Liver (tissue), 9 donors: Measurements from ENCODE around the gene GAMT. TPM values are rescaled to one million over a fixed set of nuclear protein-coding genes. Genes with fewer than 3 reads are reported as not detected.
A peak's percentile ranks its signal among the peaks of the same experiment; 100 is the strongest.

Source experiments
- DNase-seq: peaks from one replicate; pipeline ENCODE4 v3.0.0-alpha.2; 2017; ENCODE audit warnings: low spot score
- H3K27ac ChIP-seq, 2 donors: one replicate each; pipeline ENCODE4 v1.7.0; 2013; ENCODE audit warnings: inconsistent platforms in 2 of 2, low read length in 2 of 2, control low read depth in 1 of 2, low read depth in 1 of 2, mild to moderate bottlenecking in 1 of 2
- H3K27me3 ChIP-seq, 4 donors: one replicate each; pipeline versions ENCODE4 v1.6.1 to v1.7.0; 2013; ENCODE audit warnings: low read length in 3 of 4, inconsistent platforms in 1 of 4, mild to moderate bottlenecking in 1 of 4, moderate library complexity in 1 of 4; ENCODE audit not compliant: control insufficient read depth in 4 of 4, insufficient read depth in 4 of 4
- H3K36me3 ChIP-seq, 4 donors: one replicate each; pipeline versions ENCODE4 v1.6.1 to v1.7.0; 2013; ENCODE audit warnings: low read length in 3 of 4, mild to moderate bottlenecking in 3 of 4, low read depth in 1 of 4, moderate library complexity in 1 of 4; ENCODE audit not compliant: control insufficient read depth in 4 of 4, insufficient read depth in 3 of 4
- H3K4me1 ChIP-seq, 4 donors: one replicate each; pipeline versions ENCODE4 v1.6.1 to v1.7.0; 2013; ENCODE audit warnings: low read length in 3 of 4, mild to moderate bottlenecking in 3 of 4, moderate library complexity in 1 of 4; ENCODE audit not compliant: control insufficient read depth in 4 of 4, insufficient read depth in 4 of 4
- H3K4me3 ChIP-seq, 3 donors: one replicate each; pipeline versions ENCODE4 v1.6.1 to v1.7.0; 2013; ENCODE audit warnings: low read length in 3 of 3, control low read depth in 1 of 3, low read depth in 1 of 3, mild to moderate bottlenecking in 1 of 3
- H3K9ac ChIP-seq, 2 donors: one replicate each; pipeline ENCODE4 v1.7.0; 2013; ENCODE audit warnings: low read length in 2 of 2, mild to moderate bottlenecking in 2 of 2, moderate library complexity in 2 of 2, control low read depth in 1 of 2, low read depth in 1 of 2
- H3K9me3 ChIP-seq, 4 donors: one replicate each; pipeline versions ENCODE4 v1.6.1 to v1.7.0; 2013; ENCODE audit warnings: low read length in 3 of 4; ENCODE audit not compliant: control insufficient read depth in 4 of 4
- EGR1 ChIP-seq, 2 donors: IDR thresholded peaks; 2 replicates each; pipeline ENCODE4 v1.6.1; 2016 to 2018; ENCODE audit warnings: antibody characterized with exemption in 2 of 2, low read depth in 2 of 2
- FOXA2 ChIP-seq: IDR thresholded peaks from 2 replicates; pipeline ENCODE4 v1.6.1; 2016; ENCODE audit warnings: antibody characterized with exemption
- GABPA ChIP-seq, 2 donors: IDR thresholded peaks in 1 of 2; conservative IDR thresholded peaks in 1 of 2; 2 replicates each; pipeline ENCODE4 v1.6.1; 2016; ENCODE audit warnings: antibody characterized with exemption in 2 of 2, mild to moderate bottlenecking in 1 of 2, moderate library complexity in 1 of 2
- HNF4A ChIP-seq, 2 donors: conservative IDR thresholded peaks; 2 replicates each; pipeline ENCODE4 v1.6.1; 2016; ENCODE audit warnings: antibody characterized with exemption in 2 of 2, mild to moderate bottlenecking in 2 of 2
- NR2F2 ChIP-seq: IDR thresholded peaks from 2 replicates; pipeline ENCODE4 v1.6.1; 2016; ENCODE audit warnings: antibody characterized with exemption
- RAD21 ChIP-seq, 2 donors: IDR thresholded peaks; 2 replicates each; pipeline ENCODE4 v1.6.1; 2016; ENCODE audit warnings: antibody characterized with exemption in 2 of 2, mild to moderate bottlenecking in 2 of 2
- SP1 ChIP-seq: IDR thresholded peaks from 2 replicates; pipeline ENCODE4 v1.6.1; 2018; ENCODE audit warnings: antibody characterized with exemption, mild to moderate bottlenecking
- TAF1 ChIP-seq: conservative IDR thresholded peaks from 2 replicates; pipeline ENCODE4 v1.6.1; 2016; ENCODE audit warnings: antibody characterized with exemption, mild to moderate bottlenecking
- YY1 ChIP-seq: IDR thresholded peaks from 2 replicates; pipeline ENCODE4 v1.6.1; 2016; ENCODE audit warnings: antibody characterized with exemption, mild to moderate bottlenecking
- WGBS: extraction: QIAGEN DNeasy Blood & Tissue Kit; methylation state at CpG from one replicate; pipeline ENCODE4 v1.1.7; 2013; 5-methylcytosine and 5-hydroxymethylcytosine counted together
- polyA plus RNA-seq, 2 donors: library from polyadenylated mRNA; stranded (reverse) in 1 of 2; unstranded in 1 of 2; fragments of 200-250 nt in 1 of 2; fragments of >200 nt in 1 of 2; fragmentation: Nextera tagmentation in 1 of 2; extraction: Ambion mirVana in 1 of 2; gene quantifications; one replicate each; pipeline versions ENCODE4 v1.2.1 to v1.2.3, GENCODE V29; 2013 to 2015
- total RNA-seq, 2 donors: library from RNA; depleted of rRNA; stranded (reverse); fragments of >200 nt; gene quantifications; one replicate each; pipeline ENCODE4 v1.2.3, GENCODE V29; 2014
- TF ChIP-seq, protein P1 (sequence below): IDR thresholded peaks from 2 replicates; pipeline ENCODE4 v1.6.1; 2016; ENCODE audit warnings: antibody characterized with exemption
- TF ChIP-seq, protein P2 (sequence below): fragments of 150-350 bp; IDR thresholded peaks from 2 replicates; pipeline ENCODE4 v1.5.1; 2017; ENCODE audit warnings: improper control_type of control experiment, low read depth, low read length; ENCODE audit not compliant: missing input control
- TF ChIP-seq, protein P3 (sequence below): IDR thresholded peaks from 2 replicates; pipeline ENCODE4 v1.6.1; 2016; ENCODE audit warnings: antibody characterized with exemption
- TF ChIP-seq, protein P4 (sequence below): IDR thresholded peaks from 2 replicates; pipeline ENCODE4 v1.6.1; 2016; ENCODE audit warnings: antibody characterized with exemption, mild to moderate bottlenecking
- donor health status: healthy.
- donor health status: healthy.
- donor health status: healthy.
- donor health status: healthy.
- donor health status: healthy.

GAMT gene
- total and polyA plus RNA-seq, 4 donors = 76.2 to 394 (median 274) TPM

DNA sequence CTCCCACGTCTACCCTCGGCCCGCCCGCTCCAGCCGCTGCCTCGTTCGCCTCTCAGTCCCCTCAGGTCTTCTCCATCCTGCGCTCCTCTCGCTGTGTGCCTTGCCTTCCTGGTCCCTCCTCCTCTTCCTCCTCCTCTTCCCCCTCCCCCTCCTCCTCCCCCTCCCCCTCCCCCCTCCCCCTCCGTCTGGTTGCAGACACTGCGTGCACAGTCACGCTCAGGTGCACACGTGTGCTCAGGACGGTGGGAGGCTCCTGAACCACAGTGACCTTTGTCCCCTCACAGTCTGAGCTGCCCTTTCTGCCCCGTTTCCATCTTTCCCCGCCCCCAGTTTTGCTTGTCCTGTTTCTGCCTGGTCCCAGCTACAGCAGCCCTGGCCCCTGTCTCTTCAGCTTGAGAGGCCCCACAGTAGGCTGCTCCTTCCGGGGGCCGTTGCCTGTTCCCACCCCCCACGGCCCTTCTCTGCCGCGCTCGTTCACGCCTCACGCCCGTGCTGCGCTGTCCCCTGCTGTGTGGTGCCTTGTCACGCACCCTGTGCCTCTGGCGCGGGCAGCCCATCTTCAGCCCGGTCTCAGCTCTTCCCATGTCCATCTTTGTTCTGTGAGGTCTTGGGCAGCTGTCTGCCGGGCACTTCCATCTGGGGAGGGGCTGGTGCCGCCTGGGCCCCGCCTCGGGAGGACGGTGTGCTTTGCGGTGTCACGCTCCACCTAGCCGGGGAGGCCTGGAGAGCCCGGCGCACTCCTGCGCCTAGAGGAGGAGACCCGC is 23.0 kb upstream of the GAMT start (continued):
- no peak for TF ChIP-seq GABPA (IDR thresholded peaks at IDR 0.05 in 1 of 2, conservative IDR thresholded peaks at IDR 0.05 in 1 of 2)
- TF ChIP-seq TAF1 = no peak
- TF ChIP-seq, protein P1, sequence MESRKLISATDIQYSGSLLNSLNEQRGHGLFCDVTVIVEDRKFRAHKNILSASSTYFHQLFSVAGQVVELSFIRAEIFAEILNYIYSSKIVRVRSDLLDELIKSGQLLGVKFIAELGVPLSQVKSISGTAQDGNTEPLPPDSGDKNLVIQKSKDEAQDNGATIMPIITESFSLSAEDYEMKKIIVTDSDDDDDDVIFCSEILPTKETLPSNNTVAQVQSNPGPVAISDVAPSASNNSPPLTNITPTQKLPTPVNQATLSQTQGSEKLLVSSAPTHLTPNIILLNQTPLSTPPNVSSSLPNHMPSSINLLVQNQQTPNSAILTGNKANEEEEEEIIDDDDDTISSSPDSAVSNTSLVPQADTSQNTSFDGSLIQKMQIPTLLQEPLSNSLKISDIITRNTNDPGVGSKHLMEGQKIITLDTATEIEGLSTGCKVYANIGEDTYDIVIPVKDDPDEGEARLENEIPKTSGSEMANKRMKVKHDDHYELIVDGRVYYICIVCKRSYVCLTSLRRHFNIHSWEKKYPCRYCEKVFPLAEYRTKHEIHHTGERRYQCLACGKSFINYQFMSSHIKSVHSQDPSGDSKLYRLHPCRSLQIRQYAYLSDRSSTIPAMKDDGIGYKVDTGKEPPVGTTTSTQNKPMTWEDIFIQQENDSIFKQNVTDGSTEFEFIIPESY = no peak
- TF ChIP-seq YY1 = peak; percentile 49
- no peak for TF ChIP-seq EGR1 (IDR thresholded peaks at IDR 0.05; ENCODE audit: low read depth in 2 of 2)
- peak; percentile 11 for TF ChIP-seq NR2F2
- no peak for TF ChIP-seq RAD21 (IDR thresholded peaks at IDR 0.05)

DNA sequence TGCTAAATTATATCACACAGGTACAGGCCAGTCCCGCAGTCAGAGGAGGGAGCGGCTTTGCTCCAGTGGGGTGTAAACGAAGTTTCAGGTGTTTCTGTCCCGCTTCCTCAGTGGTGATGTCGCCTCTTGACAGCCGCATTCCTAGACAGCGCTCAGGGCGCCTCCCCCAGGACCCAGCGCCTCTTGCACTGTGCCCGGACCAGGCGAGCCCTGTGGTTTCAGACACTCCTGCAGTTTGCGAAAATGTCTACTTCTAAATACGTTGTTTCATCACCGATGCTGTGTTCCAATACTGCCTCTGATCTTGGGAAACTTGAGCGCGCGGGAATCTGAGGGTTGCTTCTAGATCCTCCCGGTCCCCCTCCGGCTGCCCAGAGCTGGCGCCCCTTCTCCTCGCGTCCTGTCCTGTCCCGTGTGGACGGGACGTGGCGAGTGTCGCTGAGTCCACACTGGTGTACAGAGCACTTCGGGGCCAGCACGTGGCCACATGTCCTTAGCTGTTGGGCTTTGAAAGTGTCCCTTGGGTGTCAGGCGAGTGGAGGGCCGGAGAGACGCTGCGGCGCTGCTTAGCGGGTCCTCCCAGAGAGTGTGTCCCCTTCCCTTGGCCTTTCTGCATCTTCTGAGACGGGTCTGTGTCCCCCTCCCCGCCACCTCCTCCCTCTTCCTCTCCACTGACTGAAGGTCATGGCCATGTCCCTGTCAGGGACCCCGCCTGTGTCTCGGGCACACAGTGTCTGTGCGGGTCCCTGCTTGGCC is 22.3 kb upstream of the GAMT start:
- 89% methylated on average over 40 of the region's 40 CpGs for WGBS
- H3K27ac ChIP-seq = peak overlapping the region; percentile 28 to 66
- no peak overlapping the region for H3K9ac ChIP-seq
- no peak for DNase-seq
- peaks cover 7 to 45% (median 25%) of the 10 kb centered on the region in 4 donors for H3K4me1 ChIP-seq
- no peaks in the 10 kb centered on the region for H3K9me3 ChIP-seq
- H3K27me3 ChIP-seq = no peaks in the 10 kb centered on the region
- peaks cover 16 to 40% (median 31%) of the 10 kb centered on the region in 4 donors for H3K36me3 ChIP-seq
- H3K4me3 ChIP-seq = no peak overlapping the region
- TF ChIP-seq, protein P2, sequence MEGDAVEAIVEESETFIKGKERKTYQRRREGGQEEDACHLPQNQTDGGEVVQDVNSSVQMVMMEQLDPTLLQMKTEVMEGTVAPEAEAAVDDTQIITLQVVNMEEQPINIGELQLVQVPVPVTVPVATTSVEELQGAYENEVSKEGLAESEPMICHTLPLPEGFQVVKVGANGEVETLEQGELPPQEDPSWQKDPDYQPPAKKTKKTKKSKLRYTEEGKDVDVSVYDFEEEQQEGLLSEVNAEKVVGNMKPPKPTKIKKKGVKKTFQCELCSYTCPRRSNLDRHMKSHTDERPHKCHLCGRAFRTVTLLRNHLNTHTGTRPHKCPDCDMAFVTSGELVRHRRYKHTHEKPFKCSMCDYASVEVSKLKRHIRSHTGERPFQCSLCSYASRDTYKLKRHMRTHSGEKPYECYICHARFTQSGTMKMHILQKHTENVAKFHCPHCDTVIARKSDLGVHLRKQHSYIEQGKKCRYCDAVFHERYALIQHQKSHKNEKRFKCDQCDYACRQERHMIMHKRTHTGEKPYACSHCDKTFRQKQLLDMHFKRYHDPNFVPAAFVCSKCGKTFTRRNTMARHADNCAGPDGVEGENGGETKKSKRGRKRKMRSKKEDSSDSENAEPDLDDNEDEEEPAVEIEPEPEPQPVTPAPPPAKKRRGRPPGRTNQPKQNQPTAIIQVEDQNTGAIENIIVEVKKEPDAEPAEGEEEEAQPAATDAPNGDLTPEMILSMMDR = no peak
- no peak for TF ChIP-seq GABPA (IDR thresholded peaks at IDR 0.05 in 1 of 2, conservative IDR thresholded peaks at IDR 0.05 in 1 of 2)
- TF ChIP-seq RAD21 (IDR thresholded peaks at IDR 0.05) = no peak
- no peak for TF ChIP-seq FOXA2
- TF ChIP-seq, protein P3, sequence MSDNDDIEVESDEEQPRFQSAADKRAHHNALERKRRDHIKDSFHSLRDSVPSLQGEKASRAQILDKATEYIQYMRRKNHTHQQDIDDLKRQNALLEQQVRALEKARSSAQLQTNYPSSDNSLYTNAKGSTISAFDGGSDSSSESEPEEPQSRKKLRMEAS = no peak
- no peak for TF ChIP-seq TAF1
- TF ChIP-seq HNF4A (conservative IDR thresholded peaks at IDR 0.05) = peak in 1 of 2 donors; percentile 11

DNA sequence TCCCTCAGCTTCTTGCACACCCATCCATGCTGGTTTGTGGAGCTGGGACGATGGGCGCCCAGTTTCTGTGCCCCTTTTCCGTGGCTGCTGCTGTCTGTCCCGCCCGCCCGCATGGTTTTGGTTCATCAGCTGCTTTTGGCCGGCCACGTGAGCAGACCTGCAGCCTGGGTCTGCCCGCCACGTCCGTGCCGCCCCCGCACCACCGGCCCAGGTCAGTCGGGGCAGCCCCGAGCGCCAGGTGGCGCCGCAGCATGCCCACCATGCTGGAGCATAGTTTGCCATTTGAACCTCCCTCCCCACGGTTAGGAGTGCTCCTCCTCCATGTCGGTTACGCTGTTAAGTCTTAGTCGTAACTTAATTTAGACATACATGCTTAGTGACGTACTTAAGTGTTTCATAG is 21.6 kb upstream of the GAMT start:
- Histone ChIP-seq H3K9ac (no peak overlapping the region), H3K27ac (peak overlapping the region; percentile 28 to 66), H3K36me3 (peaks cover 16 to 36% (median 30%) of the 10 kb centered on the region in 4 donors), H3K27me3 (no peaks in the 10 kb centered on the region), H3K9me3 (no peaks in the 10 kb centered on the region), H3K4me3 (no peak overlapping the region), H3K4me1 (peaks cover 7 to 52% (median 29%) of the 10 kb centered on the region in 4 donors)
- TF ChIP-seq YY1 (no peak), FOXA2 (no peak), EGR1 (IDR thresholded peaks at IDR 0.05; ENCODE audit: low read depth in 2 of 2) (no peak), NR2F2 (no peak), TAF1 (no peak), RAD21 (IDR thresholded peaks at IDR 0.05) (no peak), SP1 (no peak)
- TF ChIP-seq, protein P4, sequence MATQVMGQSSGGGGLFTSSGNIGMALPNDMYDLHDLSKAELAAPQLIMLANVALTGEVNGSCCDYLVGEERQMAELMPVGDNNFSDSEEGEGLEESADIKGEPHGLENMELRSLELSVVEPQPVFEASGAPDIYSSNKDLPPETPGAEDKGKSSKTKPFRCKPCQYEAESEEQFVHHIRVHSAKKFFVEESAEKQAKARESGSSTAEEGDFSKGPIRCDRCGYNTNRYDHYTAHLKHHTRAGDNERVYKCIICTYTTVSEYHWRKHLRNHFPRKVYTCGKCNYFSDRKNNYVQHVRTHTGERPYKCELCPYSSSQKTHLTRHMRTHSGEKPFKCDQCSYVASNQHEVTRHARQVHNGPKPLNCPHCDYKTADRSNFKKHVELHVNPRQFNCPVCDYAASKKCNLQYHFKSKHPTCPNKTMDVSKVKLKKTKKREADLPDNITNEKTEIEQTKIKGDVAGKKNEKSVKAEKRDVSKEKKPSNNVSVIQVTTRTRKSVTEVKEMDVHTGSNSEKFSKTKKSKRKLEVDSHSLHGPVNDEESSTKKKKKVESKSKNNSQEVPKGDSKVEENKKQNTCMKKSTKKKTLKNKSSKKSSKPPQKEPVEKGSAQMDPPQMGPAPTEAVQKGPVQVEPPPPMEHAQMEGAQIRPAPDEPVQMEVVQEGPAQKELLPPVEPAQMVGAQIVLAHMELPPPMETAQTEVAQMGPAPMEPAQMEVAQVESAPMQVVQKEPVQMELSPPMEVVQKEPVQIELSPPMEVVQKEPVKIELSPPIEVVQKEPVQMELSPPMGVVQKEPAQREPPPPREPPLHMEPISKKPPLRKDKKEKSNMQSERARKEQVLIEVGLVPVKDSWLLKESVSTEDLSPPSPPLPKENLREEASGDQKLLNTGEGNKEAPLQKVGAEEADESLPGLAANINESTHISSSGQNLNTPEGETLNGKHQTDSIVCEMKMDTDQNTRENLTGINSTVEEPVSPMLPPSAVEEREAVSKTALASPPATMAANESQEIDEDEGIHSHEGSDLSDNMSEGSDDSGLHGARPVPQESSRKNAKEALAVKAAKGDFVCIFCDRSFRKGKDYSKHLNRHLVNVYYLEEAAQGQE = no peak
- TF ChIP-seq, protein P3 = no peak
- DNase-seq = no peak
- 94% methylated on average over 24 of the region's 24 CpGs for WGBS
